Pancreas (tissue), 10 donors: Measurements from ENCODE around the gene KCNQ1OT1. TPM values are rescaled to one million over a fixed set of nuclear protein-coding genes. Genes with fewer than 3 reads are reported as not detected.

Experiments
- ATAC-seq, 4 donors: fragments of 200-7000 bp; cut with Tn5 transposase; one replicate each; pipeline versions ENCODE4 v1.8.0 to v1.9.1; 2020; ENCODE audit warnings: mild to moderate bottlenecking in 4 of 4, moderate library complexity in 4 of 4
- DNase-seq, 6 donors: peaks; one replicate each; pipeline ENCODE4 v3.0.0-alpha.2; 2020
- FAIRE-seq: peaks from 2 replicates; lab custom pipeline; 2012; peaks lifted over from hg19 to GRCh38; lab: Jason Lieb, UNC
- H3K27ac ChIP-seq, 4 donors: fragments of 200-600 bp; sonication (generic); 1 replicate in 3 of 4; 2 replicates in 1 of 4; pipeline versions ENCODE4 v1.5.0 to v1.8.0; 2020
- H3K27me3 ChIP-seq, 4 donors: fragments of 200-600 bp; one replicate each; pipeline ENCODE4 v1.8.0; 2021
- H3K36me3 ChIP-seq, 3 donors: fragments of 200-600 bp; sonication (generic) in 1 of 3; one replicate each; pipeline versions ENCODE4 v1.5.0 to v1.8.0; 2020 to 2021
- H3K4me1 ChIP-seq, 3 donors: fragments of 200-600 bp; one replicate each; pipeline ENCODE4 v1.8.0; 2021
- H3K4me3 ChIP-seq, 4 donors: fragments of 200-600 bp; sonication (generic) in 2 of 4; one replicate each; pipeline versions ENCODE4 v1.5.0 to v1.8.0; 2020 to 2021
- H3K9me3 ChIP-seq, 4 donors: fragments of 200-600 bp; one replicate each; pipeline ENCODE4 v1.8.0; 2021
- WGBS, 2 donors: extraction: QIAGEN DNeasy Blood & Tissue Kit; methylation state at CpG; one replicate each; pipeline ENCODE4 v1.1.7; 2013; 5-methylcytosine and 5-hydroxymethylcytosine counted together
- intact Hi-C, 3 donors: fragments of 100-400 bp; cut with DNase I; formaldehyde crosslinking; loops; one replicate each; pipeline versions ENCODE4 v1.11.1 to v1.14.2; 2022
- polyA plus RNA-seq, 2 donors: library from polyadenylated mRNA; stranded (reverse); fragments of 200-250 nt; gene quantifications; one replicate each; pipeline ENCODE4 v1.2.3, GENCODE V29; 2013
- total RNA-seq, 6 donors: library from RNA; stranded (reverse); fragmentation: NEBNext Ultra II Directional in 4 of 6; extraction: Animal tissue kit (Norgen Biotek cat#: 25700) in 4 of 6; gene quantifications; one replicate each; pipeline versions ENCODE4 v1.2.1 to v1.2.4, GENCODE V29; 2021 to 2023
- TF ChIP-seq, protein P1 (sequence below), 4 donors: fragments of 200-600 bp; sonication (generic) in 3 of 4; IDR thresholded peaks; one replicate each; pipeline versions ENCODE4 v1.5.0 to v1.8.0; 2021; ENCODE audit warnings: antibody characterized with exemption in 4 of 4
- donor health status: healthy with polysubstance abuse.
- donor health status: DM: no; HTN: no; CAD: no; lungs with moderate emphysema.
- donor health status: DM: no; HTN: no; CAD: no.
- donor health status: control.
- donor health status: control.
- donor health status: Bipolar disorder and iron deficiency.
- donor health status: DM: yes; HTN: yes; CAD: no.
- donor health status: DM: no; HTN: no; CAD: no.
- donor health status: DM: no; HTN: no; CAD: no.
- donor health status: DM: yes; HTN: yes; CAD: no.

Gene KCNQ1OT1
- total and polyA plus RNA-seq, 8 donors, result 0.31 to 1.9 (median 1.4) TPM

DNA sequence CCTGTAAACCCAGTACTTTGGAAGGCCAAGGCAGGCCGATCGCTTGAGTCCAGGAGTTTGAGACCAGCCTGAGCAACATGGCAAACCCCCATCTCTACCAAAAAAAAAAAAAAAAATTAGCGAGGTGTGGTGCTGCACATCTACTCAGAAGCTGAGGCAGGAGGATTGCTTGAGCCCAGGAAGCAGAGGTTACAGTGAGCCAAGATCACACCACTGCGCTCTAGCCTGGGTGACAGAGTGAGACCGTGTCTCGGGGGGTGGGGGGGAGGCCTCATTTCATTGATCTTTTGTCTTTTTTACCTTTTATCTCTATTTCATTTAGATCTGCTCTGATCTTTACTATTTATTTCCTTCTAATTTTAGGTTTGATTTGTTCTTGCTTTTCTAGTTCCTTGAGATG lies 51.8 kb downstream of the KCNQ1OT1 start:
- Histone ChIP-seq H3K9me3 (peaks cover 0 to 3% (median 0%) of the 10 kb centered on the region in 4 donors), H3K36me3 (no peaks in the 10 kb centered on the region), H3K27ac (no peak overlapping the region), H3K27me3 (no peaks in the 10 kb centered on the region), H3K4me3 (no peak overlapping the region), H3K4me1 (no peaks in the 10 kb centered on the region)
- TF ChIP-seq, protein P1, sequence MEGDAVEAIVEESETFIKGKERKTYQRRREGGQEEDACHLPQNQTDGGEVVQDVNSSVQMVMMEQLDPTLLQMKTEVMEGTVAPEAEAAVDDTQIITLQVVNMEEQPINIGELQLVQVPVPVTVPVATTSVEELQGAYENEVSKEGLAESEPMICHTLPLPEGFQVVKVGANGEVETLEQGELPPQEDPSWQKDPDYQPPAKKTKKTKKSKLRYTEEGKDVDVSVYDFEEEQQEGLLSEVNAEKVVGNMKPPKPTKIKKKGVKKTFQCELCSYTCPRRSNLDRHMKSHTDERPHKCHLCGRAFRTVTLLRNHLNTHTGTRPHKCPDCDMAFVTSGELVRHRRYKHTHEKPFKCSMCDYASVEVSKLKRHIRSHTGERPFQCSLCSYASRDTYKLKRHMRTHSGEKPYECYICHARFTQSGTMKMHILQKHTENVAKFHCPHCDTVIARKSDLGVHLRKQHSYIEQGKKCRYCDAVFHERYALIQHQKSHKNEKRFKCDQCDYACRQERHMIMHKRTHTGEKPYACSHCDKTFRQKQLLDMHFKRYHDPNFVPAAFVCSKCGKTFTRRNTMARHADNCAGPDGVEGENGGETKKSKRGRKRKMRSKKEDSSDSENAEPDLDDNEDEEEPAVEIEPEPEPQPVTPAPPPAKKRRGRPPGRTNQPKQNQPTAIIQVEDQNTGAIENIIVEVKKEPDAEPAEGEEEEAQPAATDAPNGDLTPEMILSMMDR (IDR thresholded peaks at IDR 0.05), result no peak
- 95 to 99% methylated on average over 6 of the region's 6 CpGs for WGBS, 2 donors
- DNase-seq, result no peak
- intact Hi-C loops, result no loop called here
- no peak for FAIRE-seq
- no peak for ATAC-seq

GRCh38 chr11:2647167-2647566 lies 52.6 kb downstream of the KCNQ1OT1 start:
- no peak for FAIRE-seq
- WGBS, 2 donors, result 95 to 97% methylated on average over 1 of the region's 1 CpG

GRCh38 chr11:2645779-2646118 lies 54.0 kb downstream of the KCNQ1OT1 start:
- H3K27me3 ChIP-seq, result no peaks in the 10 kb centered on the region
- no peaks in the 10 kb centered on the region for H3K4me1 ChIP-seq
- 80 to 91% methylated on average over 1 of the region's 1 CpG for WGBS, 2 donors
- no peaks in the 10 kb centered on the region for H3K36me3 ChIP-seq
- H3K4me3 ChIP-seq, result no peak overlapping the region
- ATAC-seq (no peak), FAIRE-seq (no peak), DNase-seq (no peak)
- no peak overlapping the region for H3K27ac ChIP-seq
- intact Hi-C loops, result no loop called here
- peaks cover 0 to 3% (median 0%) of the 10 kb centered on the region in 4 donors for H3K9me3 ChIP-seq
- TF ChIP-seq, protein P1 (IDR thresholded peaks at IDR 0.05), result no peak

More at GRCh38 chr11:2647167-2647566, 52.6 kb downstream of the KCNQ1OT1 start:
- Histone ChIP-seq H3K27ac (no peak overlapping the region), H3K9me3 (peaks cover 0 to 3% (median 0%) of the 10 kb centered on the region in 4 donors), H3K27me3 (no peaks in the 10 kb centered on the region), H3K4me3 (no peak overlapping the region), H3K4me1 (no peaks in the 10 kb centered on the region), H3K36me3 (no peaks in the 10 kb centered on the region)
- ATAC-seq, result no peak
- DNase-seq, result no peak
- intact Hi-C loops, result no loop called here
- TF ChIP-seq, protein P1 (IDR thresholded peaks at IDR 0.05), result no peak

GRCh38 chr11:2644844-2645778 lies 54.7 kb downstream of the KCNQ1OT1 start:
- no peak overlapping the region for H3K27ac ChIP-seq
- ATAC-seq (peak in 1 of 4 donors; percentile 19), FAIRE-seq (no peak), DNase-seq (no peak)
- H3K4me1 ChIP-seq, result no peaks in the 10 kb centered on the region
- WGBS, 2 donors, result 93 to 99% methylated on average over 4 of the region's 4 CpGs
- no peaks in the 10 kb centered on the region for H3K36me3 ChIP-seq
- H3K4me3 ChIP-seq, result no peak overlapping the region
- peaks cover 0 to 3% (median 0%) of the 10 kb centered on the region in 4 donors for H3K9me3 ChIP-seq
- H3K27me3 ChIP-seq, result no peaks in the 10 kb centered on the region
- intact Hi-C loops, result no loop called here
- TF ChIP-seq, protein P1 (IDR thresholded peaks at IDR 0.05), result no peak

DNA sequence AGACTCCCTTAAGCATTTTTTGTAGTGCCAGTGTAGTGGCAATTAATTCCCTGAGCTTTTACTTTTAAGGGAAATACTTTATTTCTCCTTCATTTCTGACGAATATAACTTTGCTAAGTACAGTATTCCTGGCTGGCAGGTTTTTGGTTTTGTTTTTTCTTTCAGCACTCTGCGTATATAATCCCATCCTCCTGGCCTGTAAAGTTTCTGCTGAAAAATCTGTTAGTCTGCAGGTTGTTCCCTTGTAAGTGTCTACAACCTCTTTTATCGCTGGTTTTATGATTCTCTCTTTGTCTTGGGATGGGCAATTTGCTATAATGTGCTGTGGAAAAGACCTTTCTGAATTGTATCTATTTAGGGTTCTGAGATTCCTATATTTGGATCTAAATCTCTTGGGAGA lies 56.0 kb downstream of the KCNQ1OT1 start:
- 90 to 95% methylated on average over 3 of the region's 3 CpGs for WGBS, 2 donors
- no peak for DNase-seq
- H3K9me3 ChIP-seq, result no peaks in the 10 kb centered on the region
- TF ChIP-seq, protein P1 (IDR thresholded peaks at IDR 0.05), result no peak
- ATAC-seq, result no peak
- no peaks in the 10 kb centered on the region for H3K36me3 ChIP-seq
- FAIRE-seq, result no peak
- no peak overlapping the region for H3K4me3 ChIP-seq
- intact Hi-C loops, result no loop called here
- H3K4me1 ChIP-seq, result no peaks in the 10 kb centered on the region
- H3K27me3 ChIP-seq, result no peaks in the 10 kb centered on the region
- H3K27ac ChIP-seq, result no peak overlapping the region
